ENCODE results near the gene GPR21. TPM values are rescaled to one million over a fixed set of nuclear protein-coding genes. Genes with fewer than 3 reads are reported as not detected.

Gene GPR21
- total and polyA plus RNA-seq, 2 donors (not counting 3 experiments of a cell fraction or from before 2014, with no cell fraction given): 0.36 to 2.7 TPM

DNA sequence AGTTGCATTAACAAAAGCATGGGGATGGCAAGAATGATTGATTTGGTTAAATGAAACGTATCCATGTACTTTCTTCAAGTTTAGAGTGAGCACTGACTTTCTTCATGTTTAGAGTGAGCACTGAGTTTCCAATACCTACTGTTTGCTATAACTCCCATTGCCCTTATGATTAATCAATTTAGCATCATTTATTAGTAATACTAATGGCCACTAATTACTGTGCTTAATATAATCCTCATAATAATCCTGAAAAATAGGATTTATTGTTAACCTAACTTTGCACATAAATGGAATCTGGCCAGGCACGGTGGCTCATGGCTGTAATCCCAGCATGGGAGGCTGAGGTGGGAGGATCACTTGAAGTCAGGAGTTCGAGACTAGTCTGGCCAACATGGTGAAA lies 22.1 kb upstream of the GPR21 start:
- Histone ChIP-seq H3K79me2 (ENCODE audit: control insufficient read depth, insufficient read depth, low read length) (no peaks in the 10 kb centered on the region), H3K36me3 (ENCODE audit: control insufficient read depth in 2 of 2, extremely low read depth in 1 of 2, insufficient read depth in 2 of 2, low read length in 2 of 2) (peaks cover 3 to 9% of the 10 kb centered on the region in 2 experiments), H3K4me3 (replicated peaks in 1 of 3; ENCODE audit: insufficient read depth in 1 of 3, low read depth in 1 of 3, low read length in 3 of 3) (no peak overlapping the region), H3K27me3 (ENCODE audit: control insufficient read depth in 2 of 2, insufficient read depth in 2 of 2, low read length in 2 of 2) (no peaks in the 10 kb centered on the region), H3K4me1 (ENCODE audit: control insufficient read depth, extremely low read depth, insufficient read depth, low read length) (no peaks in the 10 kb centered on the region), H3K4me2 (ENCODE audit: insufficient read depth, low read length) (no peak overlapping the region), H3K9me1 (replicated peaks; ENCODE audit: control insufficient read depth, extremely low read depth, insufficient read depth, low read length) (no peaks in the 10 kb centered on the region), H2AFZ (ENCODE audit: low read depth, low read length) (no peak overlapping the region), H3K27ac (ENCODE audit: insufficient read depth, low read depth, low read length) (no peak overlapping the region), H4K20me1 (replicated peaks; ENCODE audit: control insufficient read depth, extremely low read depth, insufficient read depth, low read length) (no peaks in the 10 kb centered on the region), H3K9ac (replicated peaks; ENCODE audit: extremely low read depth, insufficient read depth, low read length) (no peak overlapping the region), H3K9me3 (replicated peaks; ENCODE audit: control insufficient read depth, insufficient read depth, low read length) (no peaks in the 10 kb centered on the region)
- intact Hi-C loops (cut with micrococcal nuclease): no loop called here
- no peak for FAIRE-seq
- POLR2A ChIA-PET: no interaction called here
- no TSS peak for BruUV-seq (replicated peaks)
- DNase-seq (ENCODE audit: low read depth, low spot score): no peak
- TF ChIP-seq MYC (IDR thresholded peaks at IDR 0.05; ENCODE audit: low read depth, low read length) (no peak), FOS (IDR thresholded peaks at IDR 0.05; ENCODE audit: borderline replicate concordance, insufficient read depth, low read length) (no peak), POLR2AphosphoS5 (IDR thresholded peaks at IDR 0.05; ENCODE audit: insufficient read depth, low read depth, low read length) (no peak), JUN (IDR thresholded peaks at IDR 0.05; ENCODE audit: borderline replicate concordance, insufficient read depth, insufficient read length, low read depth) (no peak), EZH2 (IDR thresholded peaks at IDR 0.05; ENCODE audit: borderline replicate concordance, low read depth, low read length, severe bottlenecking) (no peak), POLR2A (IDR thresholded peaks at IDR 0.05; ENCODE audit: low read depth, low read length) (no peak), GATA2 (IDR thresholded peaks at IDR 0.05; ENCODE audit: insufficient read depth, insufficient read length, low read depth, low read length) (no peak)
- TF ChIP-seq, protein P1, sequence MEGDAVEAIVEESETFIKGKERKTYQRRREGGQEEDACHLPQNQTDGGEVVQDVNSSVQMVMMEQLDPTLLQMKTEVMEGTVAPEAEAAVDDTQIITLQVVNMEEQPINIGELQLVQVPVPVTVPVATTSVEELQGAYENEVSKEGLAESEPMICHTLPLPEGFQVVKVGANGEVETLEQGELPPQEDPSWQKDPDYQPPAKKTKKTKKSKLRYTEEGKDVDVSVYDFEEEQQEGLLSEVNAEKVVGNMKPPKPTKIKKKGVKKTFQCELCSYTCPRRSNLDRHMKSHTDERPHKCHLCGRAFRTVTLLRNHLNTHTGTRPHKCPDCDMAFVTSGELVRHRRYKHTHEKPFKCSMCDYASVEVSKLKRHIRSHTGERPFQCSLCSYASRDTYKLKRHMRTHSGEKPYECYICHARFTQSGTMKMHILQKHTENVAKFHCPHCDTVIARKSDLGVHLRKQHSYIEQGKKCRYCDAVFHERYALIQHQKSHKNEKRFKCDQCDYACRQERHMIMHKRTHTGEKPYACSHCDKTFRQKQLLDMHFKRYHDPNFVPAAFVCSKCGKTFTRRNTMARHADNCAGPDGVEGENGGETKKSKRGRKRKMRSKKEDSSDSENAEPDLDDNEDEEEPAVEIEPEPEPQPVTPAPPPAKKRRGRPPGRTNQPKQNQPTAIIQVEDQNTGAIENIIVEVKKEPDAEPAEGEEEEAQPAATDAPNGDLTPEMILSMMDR (IDR thresholded peaks at IDR 0.05; ENCODE audit: extremely low read depth in 1 of 2, insufficient read depth in 1 of 2, low read depth in 1 of 2, low read length in 2 of 2): no peak
- TF ChIP-seq, protein P2, sequence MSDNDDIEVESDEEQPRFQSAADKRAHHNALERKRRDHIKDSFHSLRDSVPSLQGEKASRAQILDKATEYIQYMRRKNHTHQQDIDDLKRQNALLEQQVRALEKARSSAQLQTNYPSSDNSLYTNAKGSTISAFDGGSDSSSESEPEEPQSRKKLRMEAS (IDR thresholded peaks at IDR 0.05; ENCODE audit: insufficient read depth, insufficient read length): no peak
- dilution Hi-C loops (cut with MboI; ENCODE audit: extremely low pct_ligation_motif_present, low sequenced_read_pairs): no loop called here
- CTCF ChIA-PET: interaction anchor here (1.6 kb wide), 1 partner anchor 11 kb away, joined by 3 read pairs; no protein-coding TSS in a partner anchor

Measured in endothelial cell of umbilical vein (primary cell).